Activated T-helper 2 cell treated with anti-CD3 and anti-CD28 coated beads, Interferon-gamma antibody, Interleukin-2, Interleukin-4, amounts not matched to agents 10 μg/mL and 5 μg/mL and 100 μg/mL, durations not matched to agents 14 hours and 24 hours and 36 hours (primary cell): ENCODE measurements around the gene TTPAL. TPM values are rescaled to one million over a fixed set of nuclear protein-coding genes. Genes with fewer than 3 reads are reported as not detected.
"Not testable (repeated sequence)": the region's sequence is repeated elsewhere in the genome, so short reads cannot be mapped to it uniquely, and the experiment has no call there.

ENCODE experiments used
- DNase-seq: peaks from one replicate; pipeline ENCODE4 v3.0.0; 2021; ENCODE audit warnings: low spot score
- H3K27ac Mint-ChIP-seq: one replicate; pipeline ENCODE4 v1.8.0; 2021; ENCODE audit warnings: mixed read lengths
- H3K27me3 Mint-ChIP-seq: one replicate; pipeline ENCODE4 v1.8.0; 2021; ENCODE audit warnings: low read depth, mixed read lengths
- H3K36me3 Mint-ChIP-seq: one replicate; pipeline ENCODE4 v1.8.0; 2021; ENCODE audit warnings: low read depth, mixed read lengths
- H3K4me1 Mint-ChIP-seq: one replicate; pipeline ENCODE4 v1.8.0; 2021; ENCODE audit warnings: low read depth, mixed read lengths
- H3K4me3 Mint-ChIP-seq: one replicate; pipeline ENCODE4 v1.8.0; 2021; ENCODE audit warnings: low read depth, mild to moderate bottlenecking, moderate library complexity, mixed read lengths
- H3K9me3 Mint-ChIP-seq: one replicate; pipeline ENCODE4 v1.8.0; 2021; ENCODE audit warnings: mixed read lengths
- intact Hi-C: fragments of 100-400 bp; cut with micrococcal nuclease; formaldehyde crosslinking; loops from one replicate; pipeline ENCODE4 v1.15.1; 2023
- total RNA-seq: library from RNA; stranded (reverse); gene quantifications from 2 replicates; pipeline ENCODE4 v1.2.3, GENCODE V29; 2022

The TTPAL gene
- total RNA-seq, 1 donor from 2014 or later: 19.7 TPM

DNA sequence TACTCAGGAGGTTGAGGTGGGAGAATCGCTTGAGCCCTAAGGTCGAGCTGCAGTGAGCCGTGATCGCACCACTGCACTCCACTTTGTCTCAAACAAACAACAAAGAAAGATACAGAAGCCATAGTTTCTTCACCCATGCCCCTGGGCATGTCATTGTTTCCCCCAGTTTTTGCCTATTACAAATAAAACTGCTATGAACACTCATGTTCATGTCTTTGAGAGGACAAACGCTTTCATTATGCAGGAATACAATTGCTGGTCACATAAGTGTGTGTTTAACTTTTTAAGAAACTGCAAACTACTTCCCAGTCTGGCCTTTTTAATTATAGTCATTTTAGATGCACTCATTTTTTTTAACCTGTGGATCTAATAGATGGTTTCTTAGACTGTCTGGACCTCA lies 12.2 kb upstream of the TTPAL start:
- Mint-ChIP-seq H3K36me3 (no peaks in the 10 kb centered on the region), H3K4me1 (no peaks in the 10 kb centered on the region), H3K9me3 (no peaks in the 10 kb centered on the region), H3K27me3 (peaks cover 1% of the 10 kb centered on the region), H3K27ac (no peak overlapping the region), H3K4me3 (no peak overlapping the region)
- no peak for DNase-seq
- intact Hi-C loops: loop anchor here (10.0 kb wide), 1 partner anchor 249 kb away; the partner anchor contains the start of gene OSER1

GRCh38 chr20:44464514-44464913 lies 11.2 kb upstream of the TTPAL start:
- Mint-ChIP-seq H3K4me1 (no peaks in the 10 kb centered on the region), H3K4me3 (no peak overlapping the region), H3K36me3 (no peaks in the 10 kb centered on the region), H3K9me3 (no peaks in the 10 kb centered on the region), H3K27me3 (peaks cover 1% of the 10 kb centered on the region), H3K27ac (no peak overlapping the region)
- intact Hi-C loops: loop anchor here (10.0 kb wide), 1 partner anchor 250 kb away; the partner anchor contains the start of gene OSER1
- DNase-seq: no peak

GRCh38 chr20:44465001-44465560 lies 10.6 kb upstream of the TTPAL start:
- Mint-ChIP-seq H3K4me3 (no peak overlapping the region), H3K27ac (no peak overlapping the region), H3K27me3 (peaks cover 1% of the 10 kb centered on the region), H3K36me3 (no peaks in the 10 kb centered on the region), H3K9me3 (no peaks in the 10 kb centered on the region), H3K4me1 (no peaks in the 10 kb centered on the region)
- intact Hi-C loops: loop anchor here (10.0 kb wide), 1 partner anchor 250 kb away; the partner anchor contains the start of gene OSER1
- DNase-seq: no peak

GRCh38 chr20:44467289-44467883 lies 8.3 kb upstream of the TTPAL start:
- no peaks in the 10 kb centered on the region for H3K4me1 Mint-ChIP-seq
- H3K4me3 Mint-ChIP-seq: no peak overlapping the region
- no peak for DNase-seq
- no peak overlapping the region for H3K27ac Mint-ChIP-seq
- H3K9me3 Mint-ChIP-seq: no peaks in the 10 kb centered on the region
- peaks cover 3% of the 10 kb centered on the region for H3K27me3 Mint-ChIP-seq
- intact Hi-C loops: loop anchor here (10.0 kb wide), 1 partner anchor 253 kb away; the partner anchor contains the start of gene OSER1
- H3K36me3 Mint-ChIP-seq: no peaks in the 10 kb centered on the region

- Mint-ChIP-seq H3K4me1 (no peaks in the 10 kb centered on the region), H3K27ac (no peak overlapping the region)
- intact Hi-C loops: loop anchor here (10.0 kb wide), 1 partner anchor 253 kb away; the partner anchor contains the start of gene OSER1
These were observed 7.5 kb upstream of the TTPAL start for GRCh38 chr20:44468044-44468782.

GRCh38 chr20:44470327-44470726 lies 5.3 kb upstream of the TTPAL start:
- H3K27me3 Mint-ChIP-seq: peaks cover 3% of the 10 kb centered on the region
- no peaks in the 10 kb centered on the region for H3K9me3 Mint-ChIP-seq
- H3K36me3 Mint-ChIP-seq: no peaks in the 10 kb centered on the region
- intact Hi-C loops: loop anchor here (10.0 kb wide), 1 partner anchor 86 kb away; no protein-coding TSS in a partner anchor
- H3K27ac Mint-ChIP-seq: no peak overlapping the region
- no peak overlapping the region for H3K4me3 Mint-ChIP-seq
- peaks cover 4% of the 10 kb centered on the region for H3K4me1 Mint-ChIP-seq
- no peak for DNase-seq

More at GRCh38 chr20:44468044-44468782, 7.5 kb upstream of the TTPAL start:
- DNase-seq: no peak
- H3K4me3 Mint-ChIP-seq: no peak overlapping the region
- H3K27me3 Mint-ChIP-seq: peaks cover 3% of the 10 kb centered on the region
- no peaks in the 10 kb centered on the region for H3K36me3 Mint-ChIP-seq
- no peaks in the 10 kb centered on the region for H3K9me3 Mint-ChIP-seq

DNA sequence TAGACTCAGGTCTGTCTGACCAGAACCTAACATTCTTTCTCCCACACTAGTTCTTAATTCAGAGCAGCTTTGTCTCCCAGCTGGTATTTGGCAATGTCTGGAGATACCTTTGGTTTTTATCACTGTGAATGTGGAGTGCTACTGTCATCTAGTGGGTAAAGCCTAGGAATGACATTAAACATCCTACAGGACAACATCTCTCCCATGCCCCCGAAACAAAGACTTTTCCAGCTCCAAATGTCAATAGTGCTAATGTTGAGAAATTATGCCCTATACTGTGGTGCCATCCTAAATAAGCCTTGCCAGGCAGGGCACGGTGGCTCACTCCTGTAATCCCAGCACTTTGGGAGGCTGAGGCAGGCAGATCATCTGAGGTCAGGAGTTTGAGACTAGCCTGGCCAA lies 4.2 kb upstream of the TTPAL start:
- DNase-seq: no peak
- Mint-ChIP-seq H3K36me3 (no peaks in the 10 kb centered on the region), H3K4me3 (no peak overlapping the region), H3K9me3 (no peaks in the 10 kb centered on the region), H3K27ac (no peak overlapping the region), H3K4me1 (peaks cover 10% of the 10 kb centered on the region), H3K27me3 (peaks cover 3% of the 10 kb centered on the region)
- intact Hi-C loops: loop anchor here (10.0 kb wide), 1 partner anchor 87 kb away; no protein-coding TSS in a partner anchor

DNA sequence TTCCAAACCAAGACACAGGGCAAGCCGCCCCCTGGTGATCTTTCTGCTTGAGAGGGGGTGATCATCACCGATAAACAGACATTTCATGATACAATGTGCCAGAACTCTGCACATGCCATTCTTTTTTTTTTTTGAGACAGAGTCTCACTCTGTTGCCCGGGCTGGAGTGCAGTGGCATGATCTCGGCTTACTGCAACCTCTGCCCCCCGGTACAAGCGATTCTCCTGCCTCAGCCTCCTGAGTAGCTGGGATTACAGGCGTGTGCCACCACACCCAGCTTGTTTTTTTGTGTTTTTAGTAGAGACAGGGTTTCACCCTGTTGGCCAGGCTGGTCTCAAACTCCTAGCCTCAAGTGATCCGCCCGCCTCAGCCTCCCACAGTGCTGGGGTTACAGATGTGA lies 3.4 kb upstream of the TTPAL start:
- not testable (repeated sequence) for H3K9me3 Mint-ChIP-seq, H3K27me3 Mint-ChIP-seq, DNase-seq, H3K36me3 Mint-ChIP-seq, H3K27ac Mint-ChIP-seq, H3K4me3 Mint-ChIP-seq
- H3K4me1 Mint-ChIP-seq: peaks cover 17% of the 10 kb centered on the region
- intact Hi-C loops: loop anchor here (10.0 kb wide), 1 partner anchor 87 kb away; no protein-coding TSS in a partner anchor

GRCh38 chr20:44475372-44475693 lies 341 bp upstream of the TTPAL start:
- no peak for DNase-seq
- H3K4me1 Mint-ChIP-seq: peaks cover 17% of the 10 kb centered on the region
- peaks cover 1% of the 10 kb centered on the region for H3K27me3 Mint-ChIP-seq
- peak overlapping the region; percentile 94 for H3K27ac Mint-ChIP-seq
- no peaks in the 10 kb centered on the region for H3K36me3 Mint-ChIP-seq
- intact Hi-C loops: loop anchor here (5.0 to 10.0 kb wide), 2 partner anchors 91 to 137 kb away; no protein-coding TSS in a partner anchor
- peak overlapping the region; percentile 95 for H3K4me3 Mint-ChIP-seq
- H3K9me3 Mint-ChIP-seq: no peaks in the 10 kb centered on the region

GRCh38 chr20:44477151-44477550 lies 1.5 kb downstream of the TTPAL start:
- Mint-ChIP-seq H3K9me3 (no peaks in the 10 kb centered on the region), H3K4me1 (peaks cover 19% of the 10 kb centered on the region), H3K36me3 (peaks cover 14% of the 10 kb centered on the region), H3K27me3 (no peaks in the 10 kb centered on the region), H3K27ac (no peak overlapping the region), H3K4me3 (peak overlapping the region; percentile 3)
- intact Hi-C loops: loop anchor here (2.0 to 10.0 kb wide), 4 partner anchors 18 to 135 kb away; partner anchors contain the start of gene SERINC3
- no peak for DNase-seq

DNA sequence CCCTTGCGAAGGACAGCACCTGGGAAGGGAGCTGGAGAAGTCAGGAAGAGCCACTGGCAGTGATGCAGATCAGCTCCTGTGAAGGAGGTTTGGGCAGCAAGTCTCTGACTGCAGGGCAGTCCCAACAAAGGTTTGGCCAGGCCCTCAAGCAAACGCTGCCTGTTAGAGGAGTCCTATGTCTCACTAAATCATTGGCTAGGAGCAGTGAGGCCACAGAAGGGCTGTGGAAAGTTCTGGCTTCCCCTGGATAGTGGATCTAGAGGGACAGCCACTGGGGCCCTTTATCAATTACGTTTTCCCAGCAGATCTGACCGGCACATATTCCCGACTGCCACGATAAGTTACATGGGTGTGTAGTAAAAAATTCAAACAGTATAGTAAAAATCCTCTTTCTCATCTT lies 2.5 kb downstream of the TTPAL start:
- Mint-ChIP-seq H3K27ac (no peak overlapping the region), H3K36me3 (peaks cover 15% of the 10 kb centered on the region), H3K27me3 (no peaks in the 10 kb centered on the region), H3K4me1 (peaks cover 19% of the 10 kb centered on the region), H3K9me3 (no peaks in the 10 kb centered on the region), H3K4me3 (no peak overlapping the region)
- intact Hi-C loops: loop anchor here (5.0 to 10.0 kb wide), 2 partner anchors 93 to 134 kb away; no protein-coding TSS in a partner anchor
- no peak for DNase-seq

- H3K27ac Mint-ChIP-seq: no peak overlapping the region
- no peaks in the 10 kb centered on the region for H3K27me3 Mint-ChIP-seq
- intact Hi-C loops: loop anchor here (5.0 to 10.0 kb wide), 2 partner anchors 95 to 133 kb away; no protein-coding TSS in a partner anchor
- H3K36me3 Mint-ChIP-seq: peaks cover 28% of the 10 kb centered on the region
- no peaks in the 10 kb centered on the region for H3K9me3 Mint-ChIP-seq
- peaks cover 19% of the 10 kb centered on the region for H3K4me1 Mint-ChIP-seq
- no peak for DNase-seq
- H3K4me3 Mint-ChIP-seq: no peak overlapping the region
These were observed 4.0 kb downstream of the TTPAL start for GRCh38 chr20:44479643-44480042.
